ENCODE data around the gene GAMT. TPM values are rescaled to one million over a fixed set of nuclear protein-coding genes. Genes with fewer than 3 reads are reported as not detected.

Gene GAMT
- total and polyA plus RNA-seq, 2 of the 13 experiments (the other 11 are each of a cell fraction or from before 2014, with no cell fraction given): 115 to 124 TPM

- 0 out of 2 replicates have a peak, but pooled peaks have one; percentile 21 for TF ChIP-seq GMEB1 (CRISPR knock-in tag; IDR thresholded peaks at IDR 0.05; ENCODE audit: borderline replicate concordance)
- no peak for TF ChIP-seq NONO (IDR thresholded peaks at IDR 0.05)
- TF ChIP-seq NONO (CRISPR knock-in tag; conservative IDR thresholded peaks at IDR 0.05): 0 out of 2 replicates have a peak, but pooled peaks have one; percentile 31
- no peak for TF ChIP-seq ZSCAN12 (CRISPR knock-in tag; IDR thresholded peaks at IDR 0.05)
- TF ChIP-seq GRHL1 (CRISPR knock-in tag; conservative IDR thresholded peaks at IDR 0.05): no peak
- TF ChIP-seq ATM (IDR thresholded peaks at IDR 0.05; ENCODE audit: borderline replicate concordance): no peak
- TF ChIP-seq ZBTB38 (CRISPR knock-in tag; IDR thresholded peaks at IDR 0.05): no peak
- no peak for TF ChIP-seq RELA (CRISPR knock-in tag; IDR thresholded peaks at IDR 0.05)
- TF ChIP-seq HNF4G (IDR thresholded peaks at IDR 0.05; ENCODE audit: borderline replicate concordance, low read depth, low read length): peak; percentile 29; the same call in 1 of the 2 replicates
- no peak for TF ChIP-seq HNF4G (CRISPR knock-in tag; IDR thresholded peaks at IDR 0.05; ENCODE audit: borderline replicate concordance, low read depth)
- peak; percentile 39 for TF ChIP-seq HNRNPLL (IDR thresholded peaks at IDR 0.05; ENCODE audit: low read depth, low read length, poor library complexity, severe bottlenecking)
- 0 out of 2 replicates have a peak, but pooled peaks have one; percentile 20 for TF ChIP-seq SP2 (CRISPR knock-in tag; IDR thresholded peaks at IDR 0.05)
- TF ChIP-seq ZEB1 (IDR thresholded peaks at IDR 0.05; ENCODE audit: insufficient replicate concordance, low read depth): no peak
- TF ChIP-seq ZNF496 (CRISPR knock-in tag; IDR thresholded peaks at IDR 0.05; ENCODE audit: insufficient replicate concordance): no peak
- TF ChIP-seq ETV5 (CRISPR knock-in tag; IDR thresholded peaks at IDR 0.05; ENCODE audit: borderline replicate concordance): no peak
- no peak for TF ChIP-seq TEF (CRISPR knock-in tag; IDR thresholded peaks at IDR 0.05)
- TF ChIP-seq CENPT (CRISPR knock-in tag; IDR thresholded peaks at IDR 0.05; ENCODE audit: low read depth): no peak; the same call in 1 of the 2 replicates
- TF ChIP-seq ZBTB49 (CRISPR knock-in tag; IDR thresholded peaks at IDR 0.05; ENCODE audit: borderline replicate concordance): no peak
- TF ChIP-seq ZSCAN25 (CRISPR knock-in tag; IDR thresholded peaks at IDR 0.05): 0 out of 2 replicates have a peak, but pooled peaks have one; percentile 21
- TF ChIP-seq TMF1 (CRISPR knock-in tag; IDR thresholded peaks at IDR 0.05; ENCODE audit: low read depth): no peak
- TF ChIP-seq SUZ12 (IDR thresholded peaks at IDR 0.05; ENCODE audit: low read depth, low read length): no peak
- TF ChIP-seq NFRKB (IDR thresholded peaks at IDR 0.05): no peak
- TF ChIP-seq ZNF550 (CRISPR knock-in tag; IDR thresholded peaks at IDR 0.05; ENCODE audit: borderline replicate concordance): no peak
Observed at GRCh38 chr19:1401138-1401888, at the start of gene GAMT (continued).

Data from HepG2 (cell line).